PC-9 (cell line): Measurements from ENCODE around the gene BCL6B.

Source experiments
- EZH2 ChIP-seq: fragments of 200-600 bp; sonication (generic); IDR thresholded peaks from 2 replicates; pipeline ENCODE4 v1.8.0; 2017; ENCODE audit warnings: antibody characterized with exemption, low read depth
- TF ChIP-seq, protein P1 (sequence below): fragments of 200-600 bp; sonication (generic); conservative IDR thresholded peaks from 2 replicates; pipeline ENCODE4 v1.6.1; 2017; ENCODE audit warnings: mixed run types, antibody characterized with exemption, mild to moderate bottlenecking, moderate library complexity

DNA sequence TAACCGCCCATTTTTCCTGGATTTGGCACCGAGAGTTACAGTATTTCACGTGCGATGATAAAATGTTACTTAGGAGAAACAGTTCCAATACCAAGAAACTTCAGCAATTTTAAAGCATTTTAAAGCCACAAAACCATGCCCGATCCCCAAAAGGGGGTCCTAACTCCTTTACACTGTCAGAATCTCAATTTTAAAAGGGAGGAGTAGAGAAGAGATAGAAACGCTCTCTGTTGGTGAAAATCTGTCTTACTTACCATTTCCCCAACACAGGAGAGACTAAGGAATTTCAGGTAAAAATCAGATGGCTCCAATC is 11.0 kb upstream of the BCL6B start:
- TF ChIP-seq, protein P1, sequence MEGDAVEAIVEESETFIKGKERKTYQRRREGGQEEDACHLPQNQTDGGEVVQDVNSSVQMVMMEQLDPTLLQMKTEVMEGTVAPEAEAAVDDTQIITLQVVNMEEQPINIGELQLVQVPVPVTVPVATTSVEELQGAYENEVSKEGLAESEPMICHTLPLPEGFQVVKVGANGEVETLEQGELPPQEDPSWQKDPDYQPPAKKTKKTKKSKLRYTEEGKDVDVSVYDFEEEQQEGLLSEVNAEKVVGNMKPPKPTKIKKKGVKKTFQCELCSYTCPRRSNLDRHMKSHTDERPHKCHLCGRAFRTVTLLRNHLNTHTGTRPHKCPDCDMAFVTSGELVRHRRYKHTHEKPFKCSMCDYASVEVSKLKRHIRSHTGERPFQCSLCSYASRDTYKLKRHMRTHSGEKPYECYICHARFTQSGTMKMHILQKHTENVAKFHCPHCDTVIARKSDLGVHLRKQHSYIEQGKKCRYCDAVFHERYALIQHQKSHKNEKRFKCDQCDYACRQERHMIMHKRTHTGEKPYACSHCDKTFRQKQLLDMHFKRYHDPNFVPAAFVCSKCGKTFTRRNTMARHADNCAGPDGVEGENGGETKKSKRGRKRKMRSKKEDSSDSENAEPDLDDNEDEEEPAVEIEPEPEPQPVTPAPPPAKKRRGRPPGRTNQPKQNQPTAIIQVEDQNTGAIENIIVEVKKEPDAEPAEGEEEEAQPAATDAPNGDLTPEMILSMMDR: no peak
- no peak for TF ChIP-seq EZH2
